Measurements from ENCODE around the gene CSH2. TPM values are rescaled to one million over a fixed set of nuclear protein-coding genes. Genes with fewer than 3 reads are reported as not detected.
"Not testable (repeated sequence)": the region's sequence is repeated elsewhere in the genome, so short reads cannot be mapped to it uniquely, and the experiment has no call there.

CSH2 gene
- total RNA-seq (2021; fragmentation: NEBNext Ultra II Directional; extraction: Animal tissue kit (Norgen Biotek cat#: 25700)) = not detected
- long read RNA-seq = 0 reads

DNA sequence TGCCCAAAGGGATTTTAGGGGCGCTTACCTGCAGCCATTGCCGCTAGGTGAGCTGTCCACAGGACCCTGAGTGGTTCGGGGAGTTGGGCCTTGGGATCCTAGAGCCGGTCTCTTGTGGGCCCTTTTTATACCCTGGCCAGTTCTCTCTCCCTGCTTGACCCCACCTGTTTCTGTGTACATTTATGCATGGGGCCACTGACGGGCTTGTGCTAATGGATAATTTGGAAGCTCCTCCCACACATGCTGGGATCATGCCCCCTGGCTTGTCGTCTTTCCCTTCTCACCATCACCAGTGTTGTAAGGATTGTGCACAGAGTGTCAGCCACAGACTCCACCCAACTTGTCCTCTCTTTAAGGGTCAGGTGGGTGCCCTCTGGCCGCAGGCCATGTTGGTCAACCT is at the start of gene CSH2:
TSS of gene CSH2 (minus strand) at position 101 of the 400 bp plus-strand sequence. CDS start at position 38, 63 bp downstream.
- Mint-ChIP-seq H3K4me1 (ENCODE audit: low read depth) (peaks cover 28% of the 10 kb centered on the region), H3K27me3 (ENCODE audit: insufficient read depth) (peaks cover 12% of the 10 kb centered on the region)
- DNase-seq; H3K9me3 Mint-ChIP-seq; H3K36me3 Mint-ChIP-seq (ENCODE audit: low read depth); H3K27ac Mint-ChIP-seq; H3K4me3 Mint-ChIP-seq: not testable (repeated sequence)

DNA sequence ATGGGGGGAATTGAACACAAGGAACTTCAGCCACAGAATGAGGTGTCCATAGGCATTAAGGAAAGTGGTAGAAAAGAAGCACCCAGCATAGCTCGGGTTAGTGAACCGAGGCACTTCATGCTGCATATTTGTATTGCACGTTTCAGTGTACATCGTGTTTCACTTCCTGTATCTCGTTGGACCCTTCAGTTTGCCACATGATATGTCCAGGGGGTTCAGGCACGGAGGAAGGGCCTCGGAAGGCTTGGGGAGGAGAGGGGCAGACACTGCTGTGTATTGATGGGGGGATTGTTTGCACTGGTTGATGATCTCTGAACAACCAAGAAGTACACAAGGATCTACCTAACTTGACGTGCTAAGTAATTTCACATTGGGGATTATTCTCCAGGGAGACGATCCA is 48.9 kb upstream of the CSH2 start:
- H3K9me3 Mint-ChIP-seq; H3K36me3 Mint-ChIP-seq (ENCODE audit: low read depth); H3K27ac Mint-ChIP-seq; DNase-seq; H3K27me3 Mint-ChIP-seq (ENCODE audit: insufficient read depth); H3K4me3 Mint-ChIP-seq; H3K4me1 Mint-ChIP-seq (ENCODE audit: low read depth): not testable (repeated sequence)

DNA sequence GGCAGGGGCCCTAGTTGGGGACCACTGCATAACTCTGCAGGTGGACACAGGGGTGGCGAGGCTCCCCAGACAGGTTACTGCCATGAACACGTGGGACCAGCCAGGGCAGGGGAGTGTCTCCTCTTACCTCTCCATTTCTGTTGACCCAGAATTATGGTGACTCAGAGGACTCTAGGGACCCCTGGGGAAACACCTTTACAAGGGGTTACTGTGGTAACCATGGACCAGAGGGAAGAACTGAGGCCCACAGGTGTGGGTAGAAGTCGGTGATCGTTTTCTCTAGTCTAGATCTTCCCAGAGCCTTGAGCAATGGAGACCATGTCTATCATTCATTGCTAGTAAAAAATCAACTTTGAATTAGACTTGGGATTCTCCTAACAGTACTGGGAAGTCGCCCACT is 47.3 kb upstream of the CSH2 start:
- H3K4me1 Mint-ChIP-seq (ENCODE audit: low read depth); H3K9me3 Mint-ChIP-seq; DNase-seq; H3K4me3 Mint-ChIP-seq; H3K27ac Mint-ChIP-seq; H3K36me3 Mint-ChIP-seq (ENCODE audit: low read depth): not testable (repeated sequence)
- H3K27me3 Mint-ChIP-seq (ENCODE audit: insufficient read depth) = peaks cover 21% of the 10 kb centered on the region

DNA sequence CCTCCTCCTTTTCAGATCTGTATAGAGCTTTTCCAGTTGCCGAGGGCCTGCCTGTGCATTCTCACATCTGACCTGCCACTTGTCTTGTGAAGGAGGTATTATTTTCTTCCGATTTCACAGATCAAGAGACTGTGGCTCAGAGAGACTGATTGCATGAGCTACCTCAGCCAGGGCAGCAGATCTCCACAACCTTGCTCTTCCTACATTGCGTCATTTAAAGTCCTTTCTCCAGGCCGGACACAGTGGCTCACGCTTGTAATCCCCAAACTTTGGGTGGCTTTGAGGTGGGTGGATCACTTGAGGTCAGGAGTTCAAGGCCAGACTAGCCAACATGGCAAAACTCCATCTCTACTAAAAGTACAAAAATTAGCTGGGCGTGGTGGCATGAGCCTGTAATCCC is 46.6 kb upstream of the CSH2 start:
- not testable (repeated sequence) for DNase-seq; H3K4me3 Mint-ChIP-seq; H3K36me3 Mint-ChIP-seq (ENCODE audit: low read depth); H3K9me3 Mint-ChIP-seq; H3K4me1 Mint-ChIP-seq (ENCODE audit: low read depth); H3K27ac Mint-ChIP-seq
- H3K27me3 Mint-ChIP-seq (ENCODE audit: insufficient read depth) = peaks cover 25% of the 10 kb centered on the region

DNA sequence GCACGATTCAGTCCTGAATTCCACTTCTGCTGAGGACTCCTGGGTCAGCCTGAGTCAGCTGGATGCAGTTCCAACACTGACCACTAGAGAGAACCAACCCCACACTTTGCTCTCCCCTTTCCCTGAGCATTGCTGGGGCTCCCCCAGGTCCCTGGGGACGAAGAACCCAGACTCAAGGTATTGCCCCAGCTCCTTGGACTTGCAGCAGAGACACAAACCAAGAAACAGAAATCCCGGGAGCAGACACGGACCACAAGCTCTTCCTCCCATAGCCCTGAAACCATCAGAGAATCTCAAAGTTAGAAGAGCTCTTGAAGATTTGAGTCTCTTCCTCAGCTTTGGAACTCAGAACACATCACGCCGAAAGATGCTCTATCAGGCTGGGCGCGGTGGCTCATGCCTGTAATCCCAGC is 45.8 kb upstream of the CSH2 start:
- H3K9me3 Mint-ChIP-seq = no peaks in the 10 kb centered on the region
- peaks cover 31% of the 10 kb centered on the region for H3K27me3 Mint-ChIP-seq (ENCODE audit: insufficient read depth)
- no peak overlapping the region for H3K27ac Mint-ChIP-seq
- H3K36me3 Mint-ChIP-seq (ENCODE audit: low read depth) = no peaks in the 10 kb centered on the region
- no peak overlapping the region for H3K4me3 Mint-ChIP-seq
- TF ChIP-seq, protein P1, sequence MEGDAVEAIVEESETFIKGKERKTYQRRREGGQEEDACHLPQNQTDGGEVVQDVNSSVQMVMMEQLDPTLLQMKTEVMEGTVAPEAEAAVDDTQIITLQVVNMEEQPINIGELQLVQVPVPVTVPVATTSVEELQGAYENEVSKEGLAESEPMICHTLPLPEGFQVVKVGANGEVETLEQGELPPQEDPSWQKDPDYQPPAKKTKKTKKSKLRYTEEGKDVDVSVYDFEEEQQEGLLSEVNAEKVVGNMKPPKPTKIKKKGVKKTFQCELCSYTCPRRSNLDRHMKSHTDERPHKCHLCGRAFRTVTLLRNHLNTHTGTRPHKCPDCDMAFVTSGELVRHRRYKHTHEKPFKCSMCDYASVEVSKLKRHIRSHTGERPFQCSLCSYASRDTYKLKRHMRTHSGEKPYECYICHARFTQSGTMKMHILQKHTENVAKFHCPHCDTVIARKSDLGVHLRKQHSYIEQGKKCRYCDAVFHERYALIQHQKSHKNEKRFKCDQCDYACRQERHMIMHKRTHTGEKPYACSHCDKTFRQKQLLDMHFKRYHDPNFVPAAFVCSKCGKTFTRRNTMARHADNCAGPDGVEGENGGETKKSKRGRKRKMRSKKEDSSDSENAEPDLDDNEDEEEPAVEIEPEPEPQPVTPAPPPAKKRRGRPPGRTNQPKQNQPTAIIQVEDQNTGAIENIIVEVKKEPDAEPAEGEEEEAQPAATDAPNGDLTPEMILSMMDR (IDR thresholded peaks at IDR 0.05) = peak; percentile 95
- no peaks in the 10 kb centered on the region for H3K4me1 Mint-ChIP-seq (ENCODE audit: low read depth)
- peak; percentile 28 for DNase-seq

DNA sequence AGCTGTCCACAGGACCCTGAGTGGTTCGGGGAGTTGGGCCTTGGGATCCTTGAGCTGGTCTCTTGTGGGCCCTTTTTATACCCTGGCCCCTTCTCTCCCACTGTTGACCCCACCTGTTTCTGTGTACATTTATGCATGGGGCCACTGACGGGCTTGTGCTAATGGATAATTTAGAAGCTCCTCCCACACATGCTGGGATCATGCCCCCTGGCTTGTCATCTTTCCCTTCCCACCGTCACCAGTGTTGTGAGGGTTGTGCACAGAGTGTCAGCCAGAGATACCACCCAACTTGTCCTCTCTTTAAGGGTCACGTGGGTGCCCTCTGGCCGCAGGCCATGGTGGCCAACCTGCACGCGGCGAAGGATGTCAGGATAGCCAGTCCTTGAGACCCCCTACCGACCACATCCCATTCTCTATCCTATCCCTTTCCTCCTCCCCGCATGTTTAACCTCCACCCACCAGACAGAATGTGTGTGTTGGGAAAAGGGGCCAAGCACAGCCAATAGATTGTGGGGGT is 45.4 kb upstream of the CSH2 start, which contains the start of gene GH1:
TSS of gene GH1 (minus strand) at position 51 of the 517 bp plus-strand sequence. CDS start 63 bp downstream, outside the sequence.
- not testable (repeated sequence) for DNase-seq; H3K4me1 Mint-ChIP-seq (ENCODE audit: low read depth); H3K4me3 Mint-ChIP-seq; H3K27ac Mint-ChIP-seq; H3K9me3 Mint-ChIP-seq; H3K36me3 Mint-ChIP-seq (ENCODE audit: low read depth)
- H3K27me3 Mint-ChIP-seq (ENCODE audit: insufficient read depth) = peaks cover 33% of the 10 kb centered on the region

DNA sequence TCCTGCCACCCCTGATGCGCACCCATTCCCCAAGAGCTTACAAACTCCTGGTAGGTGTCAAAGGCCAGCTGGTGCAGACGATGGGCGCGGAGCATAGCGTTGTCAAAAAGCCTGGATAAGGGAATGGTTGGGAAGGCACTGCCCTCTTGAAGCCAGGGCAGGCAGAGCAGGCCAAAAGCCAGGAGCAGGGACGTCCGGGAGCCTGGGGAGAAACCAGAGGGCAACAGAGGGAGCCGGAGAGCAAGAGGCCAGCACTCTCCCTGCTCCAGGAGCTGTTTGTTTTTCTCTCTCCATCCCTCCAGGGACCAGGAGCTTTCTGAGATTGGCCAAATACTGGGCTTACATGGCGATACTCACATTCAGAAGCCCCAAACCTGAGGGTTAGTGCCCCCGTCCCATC is 44.8 kb upstream of the CSH2 start:
- no peaks in the 10 kb centered on the region for H3K9me3 Mint-ChIP-seq
- H3K27ac Mint-ChIP-seq = no peak overlapping the region
- H3K4me1 Mint-ChIP-seq (ENCODE audit: low read depth) = no peaks in the 10 kb centered on the region
- peaks cover 33% of the 10 kb centered on the region for H3K27me3 Mint-ChIP-seq (ENCODE audit: insufficient read depth)
- DNase-seq = no peak
- no peak overlapping the region for H3K4me3 Mint-ChIP-seq
- no peaks in the 10 kb centered on the region for H3K36me3 Mint-ChIP-seq (ENCODE audit: low read depth)
- TF ChIP-seq, protein P1 (IDR thresholded peaks at IDR 0.05) = no peak

DNA sequence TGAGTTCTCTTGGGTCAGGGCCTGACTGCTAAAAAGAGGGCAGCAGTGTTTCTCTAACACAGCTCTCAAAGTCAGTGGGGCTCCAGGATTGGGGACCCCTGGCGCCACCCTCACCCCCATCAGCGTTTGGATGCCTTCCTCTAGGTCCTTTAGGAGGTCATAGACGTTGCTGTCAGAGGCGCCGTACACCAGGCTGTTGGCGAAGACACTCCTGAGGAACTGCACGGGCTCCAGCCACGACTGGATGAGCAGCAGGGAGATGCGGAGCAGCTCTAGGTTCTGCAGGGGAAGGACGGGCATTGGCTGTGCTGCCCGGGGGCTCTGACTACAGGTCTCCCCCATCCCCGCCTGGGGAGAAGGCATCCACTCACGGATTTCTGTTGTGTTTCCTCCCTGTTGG is 44.2 kb upstream of the CSH2 start:
- no peak for DNase-seq
- TF ChIP-seq, protein P1 (IDR thresholded peaks at IDR 0.05) = no peak
- Mint-ChIP-seq H3K27me3 (ENCODE audit: insufficient read depth) (peaks cover 31% of the 10 kb centered on the region), H3K4me3 (no peak overlapping the region), H3K9me3 (no peaks in the 10 kb centered on the region), H3K4me1 (ENCODE audit: low read depth) (no peaks in the 10 kb centered on the region), H3K27ac (no peak overlapping the region), H3K36me3 (ENCODE audit: low read depth) (no peaks in the 10 kb centered on the region)

DNA sequence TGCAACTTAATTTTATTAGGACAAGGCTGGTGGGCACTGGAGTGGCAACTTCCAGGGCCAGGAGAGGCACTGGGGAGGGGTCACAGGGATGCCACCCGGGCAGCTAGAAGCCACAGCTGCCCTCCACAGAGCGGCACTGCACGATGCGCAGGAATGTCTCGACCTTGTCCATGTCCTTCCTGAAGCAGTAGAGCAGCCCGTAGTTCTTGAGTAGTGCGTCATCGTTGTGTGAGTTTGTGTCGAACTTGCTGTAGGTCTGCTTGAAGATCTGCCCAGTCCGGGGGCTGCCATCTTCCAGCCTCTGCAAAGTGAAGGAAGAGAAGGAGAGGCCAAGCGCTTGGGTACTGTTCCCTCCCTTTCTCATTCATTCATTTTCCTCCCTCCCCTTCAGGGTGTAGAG is 43.7 kb upstream of the CSH2 start:
- H3K27ac Mint-ChIP-seq; H3K4me3 Mint-ChIP-seq; H3K4me1 Mint-ChIP-seq (ENCODE audit: low read depth); DNase-seq; H3K9me3 Mint-ChIP-seq; H3K36me3 Mint-ChIP-seq (ENCODE audit: low read depth): not testable (repeated sequence)
- peaks cover 33% of the 10 kb centered on the region for H3K27me3 Mint-ChIP-seq (ENCODE audit: insufficient read depth)

Measured in HFFc6 (cell line).